HepG2 (cell line): ENCODE data around the gene CAMTA1. TPM values are rescaled to one million over a fixed set of nuclear protein-coding genes. Genes with fewer than 3 reads are reported as not detected.

ENCODE experiments used
- ATAC-seq: fragments of 200-7000 bp; cut with Tn5 transposase; 3 replicates; pipeline ENCODE4 v1.9.1; 2020; ENCODE audit warnings: mild to moderate bottlenecking, moderate library complexity
- BruUV-seq: library from RNA; stranded (reverse); fragments of 400-500 nt; replicated peaks from 2 replicates; lab custom pipeline; 2021; lab: Mats Ljungman, UMichigan
- CTCF ChIA-PET: fragments of 300-600 bp; formaldehyde crosslinking; extraction: SDS; loops from one replicate; lab custom pipeline; 2021; ENCODE audit warnings: low total read pairs, inconsistent platforms, low intra/inter-chr PET ratio; lab: Yijun Ruan, JAX
- POLR2A ChIA-PET: fragments of 350-600 bp; sonication (Branson Sonifier 250); formaldehyde crosslinking; loops from one replicate; lab custom pipeline; 2020; ENCODE audit warnings: antibody characterized with exemption, inconsistent platforms; lab: Yijun Ruan, JAX
- DNase-seq: peaks from one replicate; pipeline ENCODE4 v3.0.0-alpha.2; 2015; ENCODE audit warnings: low spot score
- FAIRE-seq: peaks from 3 replicates; lab custom pipeline; 2011; peaks lifted over from hg19 to GRCh38; lab: Jason Lieb, UNC
- H2AFZ ChIP-seq: one replicate; pipeline ENCODE4 v1.6.1; 2011; ENCODE audit warnings: low read length, inconsistent platforms
- H3K27ac ChIP-seq: fragments of 300-600 bp; 3 replicates; pipeline ENCODE4 v1.8.0; 2011; ENCODE audit warnings: mixed run types, mild to moderate bottlenecking, mixed read lengths, low read length, inconsistent platforms; ENCODE audit not compliant: insufficient read depth; ENCODE audit errors: extremely low read length
- H3K27me3 ChIP-seq, 2 experiments: fragments of 200-600 bp in 1 of 2; 2 replicates in 1 of 2; 3 replicates in 1 of 2; pipeline versions ENCODE4 v1.6.0 to v1.8.0; 2011; ENCODE audit warnings: low read length in 2 of 2, mild to moderate bottlenecking in 2 of 2, moderate library complexity in 2 of 2, inconsistent platforms in 1 of 2; ENCODE audit not compliant: insufficient read depth in 2 of 2, control insufficient read depth in 1 of 2
- H3K36me3 ChIP-seq, 2 experiments: fragments of 200-600 bp in 1 of 2; replicated peaks in 1 of 2; 2 replicates in 1 of 2; 3 replicates in 1 of 2; pipeline versions ENCODE4 v1.5.1 to v1.8.0; 2011; ENCODE audit warnings: low read length in 2 of 2, inconsistent platforms in 1 of 2; ENCODE audit not compliant: insufficient read depth in 2 of 2, control insufficient read depth in 1 of 2
- H3K4me1 ChIP-seq: 2 replicates; pipeline ENCODE4 v1.5.1; 2012; ENCODE audit warnings: low read length, inconsistent platforms; ENCODE audit not compliant: insufficient read depth
- H3K4me2 ChIP-seq: 2 replicates; pipeline ENCODE4 v1.6.0; 2011; ENCODE audit warnings: low read depth, low read length, inconsistent platforms
- H3K4me3 ChIP-seq, 3 experiments: fragments of 200-600 bp in 1 of 3; sonication (generic), shearing (Covaris generic) in 1 of 3; replicated peaks in 1 of 3; 2 replicates each; pipeline ENCODE4 v1.5.1; 2011 to 2016; ENCODE audit warnings: low read length in 3 of 3, inconsistent platforms in 2 of 3, low read depth in 2 of 3, mild to moderate bottlenecking in 2 of 3, control low read depth in 1 of 3, mixed read lengths in 1 of 3; ENCODE audit not compliant: insufficient read depth in 1 of 3
- H3K79me2 ChIP-seq: one replicate; pipeline ENCODE4 v1.6.1; 2011; ENCODE audit warnings: low read length, inconsistent platforms; ENCODE audit not compliant: insufficient read depth
- H3K9ac ChIP-seq: 2 replicates; pipeline ENCODE4 v1.6.0; 2011; ENCODE audit warnings: mild to moderate bottlenecking, low read depth, low read length, inconsistent platforms; ENCODE audit not compliant: insufficient read depth
- H3K9me3 ChIP-seq: 2 replicates; pipeline ENCODE4 v1.5.1; 2012; ENCODE audit warnings: mild to moderate bottlenecking, low read length
- H4K20me1 ChIP-seq: 2 replicates; pipeline ENCODE4 v1.6.0; 2011; ENCODE audit warnings: inconsistent platforms, mild to moderate bottlenecking, low read length, moderate library complexity; ENCODE audit not compliant: insufficient read depth
- CCDC6 ChIP-seq: sonication (generic); formaldehyde crosslinking; IDR thresholded peaks from 2 replicates; pipeline ENCODE4 v1.8.1; 2022; ENCODE audit warnings: mild to moderate bottlenecking, missing genetic modification reagents, moderate library complexity
- DMAP1 ChIP-seq: IDR thresholded peaks from 2 replicates; pipeline ENCODE4 v1.6.1; 2016
- ISL2 ChIP-seq: sonication (generic); formaldehyde crosslinking; IDR thresholded peaks from 2 replicates; pipeline ENCODE4 v1.5.0; 2020; ENCODE audit warnings: missing genetic modification reagents
- MED13 ChIP-seq: sonication (generic); formaldehyde crosslinking; IDR thresholded peaks from 2 replicates; pipeline ENCODE4 v1.5.0; 2020; ENCODE audit warnings: missing genetic modification reagents
- SNRNP70 ChIP-seq: fragments of 200-400 bp; formaldehyde crosslinking; IDR thresholded peaks from 2 replicates; pipeline ENCODE4 v1.6.1; 2017; ENCODE audit warnings: mild to moderate bottlenecking, low read depth, low read length, moderate library complexity
- TAF15 ChIP-seq: fragments of 200-400 bp; formaldehyde crosslinking; IDR thresholded peaks from one replicate; pipeline ENCODE4 v1.6.1; 2018; ENCODE audit warnings: mild to moderate bottlenecking, low read depth, low read length; ENCODE audit not compliant: poor library complexity, severe bottlenecking
- ZMYM2 ChIP-seq: sonication (generic); formaldehyde crosslinking; IDR thresholded peaks from 2 replicates; pipeline ENCODE4 v1.8.0; 2022; ENCODE audit warnings: mild to moderate bottlenecking, missing genetic modification reagents
- ZNF263 ChIP-seq: sonication (generic); formaldehyde crosslinking; IDR thresholded peaks from 2 replicates; pipeline ENCODE4 v1.4.0; 2020; ENCODE audit warnings: missing genetic modification reagents
- ZNF530 ChIP-seq: sonication (generic); formaldehyde crosslinking; IDR thresholded peaks from 2 replicates; pipeline ENCODE4 v1.5.0; 2020; ENCODE audit warnings: low read depth, mild to moderate bottlenecking, missing genetic modification reagents
- ZNF644 ChIP-seq: IDR thresholded peaks from 2 replicates; pipeline ENCODE4 v1.6.1; 2016; ENCODE audit warnings: low read depth
- ZNF788 ChIP-seq: sonication (generic); formaldehyde crosslinking; IDR thresholded peaks from 2 replicates; pipeline ENCODE4 v1.5.0; 2020; ENCODE audit warnings: mild to moderate bottlenecking, missing genetic modification reagents, borderline replicate concordance
- ZNF792 ChIP-seq: IDR thresholded peaks from 2 replicates; pipeline ENCODE4 v1.6.1; 2016
- WGBS: methylation state at CpG from one replicate; pipeline ENCODE4 v1.1.6; 2017; ENCODE audit warnings: low lambda C conversion rate; 5-methylcytosine and 5-hydroxymethylcytosine counted together
- in situ Hi-C: cut with HindIII; loops from 2 replicates; pipeline ENCODE4 v1.10.0; 2017; ENCODE audit warnings: low pct_unique_long_range_greater_than_20kb; ENCODE audit not compliant: extremely low pct_ligation_motif_present
- intact Hi-C: fragments of 100-400 bp; cut with micrococcal nuclease; formaldehyde crosslinking; loops from one replicate; pipeline ENCODE4 v1.10.0; 2022; ENCODE audit not compliant: unreplicated experiment
- polyA plus RNA-seq, 8 experiments: library from polyadenylated mRNA; depleted of rRNA in 3 of 8; stranded (reverse) in 7 of 8; unstranded in 1 of 8; fragments of >200 nt; fragmentation: Illumina TruSeq in 4 of 8; extraction: Trizol in 4 of 8; gene quantifications; 2 replicates each; pipeline versions ENCODE4 v1.2.1 to v1.2.3, GENCODE V29; 2011 to 2016; ENCODE audit warnings: low read depth in 4 of 8, missing spikeins in 1 of 8, mixed read lengths in 1 of 8; ENCODE audit not compliant: insufficient read depth in 1 of 8
- total RNA-seq, 5 experiments: library from RNA; depleted of rRNA; stranded (reverse); fragments of >200 nt; fragmentation: Illumina TruSeq; extraction: Trizol; gene quantifications; 2 replicates each; pipeline ENCODE4 v1.2.3, GENCODE V29; 2016; ENCODE audit warnings: low read depth in 1 of 5
- TF ChIP-seq, protein P1 (sequence below): sonication (generic); formaldehyde crosslinking; conservative IDR thresholded peaks from 2 replicates; pipeline ENCODE4 v1.8.1; 2023; ENCODE audit warnings: missing genetic modification reagents
- TF ChIP-seq, protein P2 (sequence below): sonication (generic); formaldehyde crosslinking; IDR thresholded peaks from 2 replicates; pipeline ENCODE4 v1.5.1; 2020; ENCODE audit warnings: missing genetic modification reagents, mild to moderate bottlenecking, borderline replicate concordance
- TF ChIP-seq, protein P3 (sequence below): sonication (generic); formaldehyde crosslinking; IDR thresholded peaks from 2 replicates; pipeline ENCODE4 v1.8.0; 2022; ENCODE audit warnings: mild to moderate bottlenecking, missing genetic modification reagents, moderate library complexity
- TF ChIP-seq, protein P4 (sequence below): IDR thresholded peaks from 2 replicates; pipeline ENCODE4 v1.6.1; 2016; ENCODE audit warnings: missing compliant biosample characterization, missing genetic modification reagents, borderline replicate concordance
- TF ChIP-seq, protein P5 (sequence below): IDR thresholded peaks from 2 replicates; pipeline ENCODE4 v1.6.1; 2018; ENCODE audit warnings: missing genetic modification reagents, mild to moderate bottlenecking, missing compliant biosample characterization
- TF ChIP-seq, protein P6 (sequence below): IDR thresholded peaks from 2 replicates; pipeline ENCODE4 v1.6.1; 2016; ENCODE audit warnings: missing genetic modification reagents, missing compliant biosample characterization

Gene CAMTA1
- total and polyA plus RNA-seq, 2 of the 13 experiments (the other 11 are each of a cell fraction or from before 2014, with no cell fraction given), result 25.0 to 36.4 TPM

DNA sequence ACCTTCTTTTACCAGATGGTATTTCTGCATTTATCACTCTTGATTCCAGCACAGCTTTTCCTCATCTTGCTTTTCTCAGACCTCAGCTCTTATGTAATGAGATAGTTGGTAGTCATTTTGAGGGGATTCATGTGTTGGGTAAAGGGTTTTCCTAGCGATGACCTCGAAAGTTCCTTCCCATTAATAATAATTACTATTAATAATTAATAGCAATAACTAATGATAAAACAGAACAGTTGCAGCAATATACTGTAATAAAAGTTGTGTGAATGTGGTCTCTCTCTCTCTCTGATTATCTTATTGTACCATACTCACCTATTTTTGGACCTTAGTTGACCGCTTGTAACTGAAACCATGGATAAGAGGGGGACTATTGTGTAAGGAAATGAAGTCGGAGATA lies 14.2 kb downstream of the CAMTA1 start:
- POLR2A ChIA-PET, result no interaction called here

More for the DNA sequence above, 14.2 kb downstream of the CAMTA1 start:
- CTCF ChIA-PET, result no interaction called here
- Histone ChIP-seq H2AFZ (no peak overlapping the region), H3K9me3 (no peaks in the 10 kb centered on the region), H3K36me3 (peaks cover 1 to 10% of the 10 kb centered on the region in 2 experiments; a peak in 2 of 5 replicates), H3K4me1 (peaks cover 12% of the 10 kb centered on the region), H3K27ac (no peak overlapping the region), H3K4me2 (no peak overlapping the region), H4K20me1 (0 out of 2 replicates have a peak, but pooled peaks cover 3% of the 10 kb centered on the region), H3K27me3 (no peaks in the 10 kb centered on the region), H3K79me2 (peaks cover 60% of the 10 kb centered on the region), H3K9ac (no peak overlapping the region), H3K4me3 (no peak overlapping the region)
- in situ Hi-C loops, result loop anchor here (5.0 to 10.0 kb wide), 2 partner anchors 88 to 275 kb away; no protein-coding TSS in a partner anchor
- intact Hi-C loops, result loop anchor here (10.0 kb wide), 1 partner anchor 275 kb away; no protein-coding TSS in a partner anchor
- no peak for DNase-seq
- ATAC-seq, result no peak
- 97% methylated on average over 4 of the region's 4 CpGs for WGBS
- BruUV-seq, result no TSS peak
- no peak for FAIRE-seq
- TF ChIP-seq CCDC6 (CRISPR knock-in tag) (no peak), DMAP1 (CRISPR knock-in tag) (no peak), ZNF644 (CRISPR knock-in tag) (no peak), MED13 (CRISPR knock-in tag) (no peak), ISL2 (CRISPR knock-in tag) (no peak), ZNF530 (no peak), ZNF788 (no peak), TAF15 (no peak), ZNF263 (CRISPR knock-in tag) (no peak), ZNF792 (CRISPR knock-in tag) (no peak), ZMYM2 (CRISPR knock-in tag) (no peak), SNRNP70 (no peak)
- TF ChIP-seq, protein P1, sequence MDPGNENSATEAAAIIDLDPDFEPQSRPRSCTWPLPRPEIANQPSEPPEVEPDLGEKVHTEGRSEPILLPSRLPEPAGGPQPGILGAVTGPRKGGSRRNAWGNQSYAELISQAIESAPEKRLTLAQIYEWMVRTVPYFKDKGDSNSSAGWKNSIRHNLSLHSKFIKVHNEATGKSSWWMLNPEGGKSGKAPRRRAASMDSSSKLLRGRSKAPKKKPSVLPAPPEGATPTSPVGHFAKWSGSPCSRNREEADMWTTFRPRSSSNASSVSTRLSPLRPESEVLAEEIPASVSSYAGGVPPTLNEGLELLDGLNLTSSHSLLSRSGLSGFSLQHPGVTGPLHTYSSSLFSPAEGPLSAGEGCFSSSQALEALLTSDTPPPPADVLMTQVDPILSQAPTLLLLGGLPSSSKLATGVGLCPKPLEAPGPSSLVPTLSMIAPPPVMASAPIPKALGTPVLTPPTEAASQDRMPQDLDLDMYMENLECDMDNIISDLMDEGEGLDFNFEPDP, result no peak
- TF ChIP-seq, protein P2, sequence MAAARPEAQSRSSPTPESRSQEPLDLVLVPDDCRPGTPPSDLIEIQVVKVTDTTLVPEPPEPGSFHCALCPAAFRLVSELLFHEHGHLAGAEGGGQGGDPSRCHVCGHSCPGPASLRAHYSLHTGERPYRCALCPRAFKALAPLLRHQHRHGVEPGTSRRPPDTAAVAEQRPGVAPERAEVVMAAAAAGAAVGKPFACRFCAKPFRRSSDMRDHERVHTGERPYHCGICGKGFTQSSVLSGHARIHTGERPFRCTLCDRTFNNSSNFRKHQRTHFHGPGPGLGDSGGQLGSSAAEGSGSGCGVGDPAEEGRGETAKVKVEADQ (CRISPR knock-in tag), result no peak
- TF ChIP-seq, protein P3, sequence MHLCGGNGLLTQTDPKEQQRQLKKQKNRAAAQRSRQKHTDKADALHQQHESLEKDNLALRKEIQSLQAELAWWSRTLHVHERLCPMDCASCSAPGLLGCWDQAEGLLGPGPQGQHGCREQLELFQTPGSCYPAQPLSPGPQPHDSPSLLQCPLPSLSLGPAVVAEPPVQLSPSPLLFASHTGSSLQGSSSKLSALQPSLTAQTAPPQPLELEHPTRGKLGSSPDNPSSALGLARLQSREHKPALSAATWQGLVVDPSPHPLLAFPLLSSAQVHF (CRISPR knock-in tag), result no peak
- TF ChIP-seq, protein P4, sequence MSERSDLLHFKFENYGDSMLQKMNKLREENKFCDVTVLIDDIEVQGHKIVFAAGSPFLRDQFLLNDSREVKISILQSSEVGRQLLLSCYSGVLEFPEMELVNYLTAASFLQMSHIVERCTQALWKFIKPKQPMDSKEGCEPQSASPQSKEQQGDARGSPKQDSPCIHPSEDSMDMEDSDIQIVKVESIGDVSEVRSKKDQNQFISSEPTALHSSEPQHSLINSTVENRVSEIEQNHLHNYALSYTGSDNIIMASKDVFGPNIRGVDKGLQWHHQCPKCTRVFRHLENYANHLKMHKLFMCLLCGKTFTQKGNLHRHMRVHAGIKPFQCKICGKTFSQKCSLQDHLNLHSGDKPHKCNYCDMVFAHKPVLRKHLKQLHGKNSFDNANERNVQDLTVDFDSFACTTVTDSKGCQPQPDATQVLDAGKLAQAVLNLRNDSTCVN (CRISPR knock-in tag), result no peak
- TF ChIP-seq, protein P5, sequence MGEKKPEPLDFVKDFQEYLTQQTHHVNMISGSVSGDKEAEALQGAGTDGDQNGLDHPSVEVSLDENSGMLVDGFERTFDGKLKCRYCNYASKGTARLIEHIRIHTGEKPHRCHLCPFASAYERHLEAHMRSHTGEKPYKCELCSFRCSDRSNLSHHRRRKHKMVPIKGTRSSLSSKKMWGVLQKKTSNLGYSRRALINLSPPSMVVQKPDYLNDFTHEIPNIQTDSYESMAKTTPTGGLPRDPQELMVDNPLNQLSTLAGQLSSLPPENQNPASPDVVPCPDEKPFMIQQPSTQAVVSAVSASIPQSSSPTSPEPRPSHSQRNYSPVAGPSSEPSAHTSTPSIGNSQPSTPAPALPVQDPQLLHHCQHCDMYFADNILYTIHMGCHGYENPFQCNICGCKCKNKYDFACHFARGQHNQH, result no peak
- TF ChIP-seq, protein P6, sequence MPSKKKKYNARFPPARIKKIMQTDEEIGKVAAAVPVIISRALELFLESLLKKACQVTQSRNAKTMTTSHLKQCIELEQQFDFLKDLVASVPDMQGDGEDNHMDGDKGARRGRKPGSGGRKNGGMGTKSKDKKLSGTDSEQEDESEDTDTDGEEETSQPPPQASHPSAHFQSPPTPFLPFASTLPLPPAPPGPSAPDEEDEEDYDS (CRISPR knock-in tag), result no peak
